DOHH2 (cell line): ENCODE results near the gene RAPGEF3.

Source experiments
- H3F3A ChIP-seq: fragments of 200-600 bp; sonication (generic), shearing (Covaris generic); 2 replicates; pipeline ENCODE4 v1.6.0; 2016; ENCODE audit warnings: antibody characterized with exemption, mild to moderate bottlenecking; ENCODE audit not compliant: control insufficient read depth, insufficient read depth
- H3K27ac ChIP-seq: fragments of 200-600 bp; sonication (generic); 2 replicates; pipeline ENCODE4 v1.5.1; 2014; ENCODE audit warnings: low read depth, mild to moderate bottlenecking, low read length, moderate library complexity
- H3K27me3 ChIP-seq: fragments of 200-600 bp; sonication (generic); 2 replicates; pipeline ENCODE4 v1.6.1; 2014; ENCODE audit warnings: mild to moderate bottlenecking, low read length, mixed read lengths; ENCODE audit not compliant: control insufficient read depth
- H3K36me3 ChIP-seq: fragments of 200-600 bp; sonication (generic); 2 replicates; pipeline ENCODE4 v1.6.1; 2014; ENCODE audit warnings: mild to moderate bottlenecking, low read length, moderate library complexity, mixed read lengths; ENCODE audit not compliant: control insufficient read depth
- H3K4me1 ChIP-seq: fragments of 200-600 bp; sonication (generic); 2 replicates; pipeline ENCODE4 v1.6.1; 2014; ENCODE audit warnings: mild to moderate bottlenecking, low read length, mixed read lengths; ENCODE audit not compliant: control insufficient read depth
- H3K4me2 ChIP-seq: fragments of 200-600 bp; sonication (generic); 2 replicates; pipeline ENCODE4 v1.6.0; 2014; ENCODE audit warnings: mild to moderate bottlenecking, low read length, moderate library complexity
- H3K4me3 ChIP-seq: fragments of 200-600 bp; sonication (generic); 2 replicates; pipeline ENCODE4 v1.5.1; 2014; ENCODE audit warnings: mild to moderate bottlenecking, low read length, mixed read lengths
- H3K79me2 ChIP-seq: fragments of 200-600 bp; sonication (generic); 2 replicates; pipeline ENCODE4 v1.6.1; 2014; ENCODE audit warnings: mild to moderate bottlenecking, low read length, mixed read lengths; ENCODE audit not compliant: control insufficient read depth
- H3K9me2 ChIP-seq: fragments of 200-600 bp; sonication (generic); replicated peaks from 2 replicates; pipeline ENCODE4 v1.6.1; 2014; ENCODE audit warnings: mild to moderate bottlenecking, low read length, mixed read lengths; ENCODE audit not compliant: control insufficient read depth
- H3K9me3 ChIP-seq: fragments of 200-600 bp; sonication (generic); 2 replicates; pipeline ENCODE4 v1.6.1; 2014; ENCODE audit warnings: antibody characterized with exemption, low read length, mixed read lengths; ENCODE audit not compliant: control insufficient read depth, insufficient read depth
- H4K20me1 ChIP-seq: fragments of 200-600 bp; sonication (generic); 2 replicates; pipeline ENCODE4 v1.6.0; 2014; ENCODE audit warnings: low read depth, mild to moderate bottlenecking, antibody characterized with exemption, low read length, moderate library complexity; ENCODE audit not compliant: control insufficient read depth, insufficient read depth
- CTCF ChIP-seq: fragments of 200-600 bp; sonication (generic); IDR thresholded peaks from one replicate; pipeline ENCODE4 v1.5.1; 2014; ENCODE audit warnings: antibody characterized with exemption, mild to moderate bottlenecking, low read depth, low read length; ENCODE audit not compliant: poor library complexity, severe bottlenecking
- EZH2phosphoT487 ChIP-seq: fragments of 200-600 bp; sonication (generic); IDR thresholded peaks from 2 replicates; pipeline ENCODE4 v1.6.1; 2017; ENCODE audit warnings: borderline replicate concordance, mild to moderate bottlenecking, antibody characterized with exemption, low read length, moderate library complexity, mixed read lengths

RAPGEF3 gene

DNA sequence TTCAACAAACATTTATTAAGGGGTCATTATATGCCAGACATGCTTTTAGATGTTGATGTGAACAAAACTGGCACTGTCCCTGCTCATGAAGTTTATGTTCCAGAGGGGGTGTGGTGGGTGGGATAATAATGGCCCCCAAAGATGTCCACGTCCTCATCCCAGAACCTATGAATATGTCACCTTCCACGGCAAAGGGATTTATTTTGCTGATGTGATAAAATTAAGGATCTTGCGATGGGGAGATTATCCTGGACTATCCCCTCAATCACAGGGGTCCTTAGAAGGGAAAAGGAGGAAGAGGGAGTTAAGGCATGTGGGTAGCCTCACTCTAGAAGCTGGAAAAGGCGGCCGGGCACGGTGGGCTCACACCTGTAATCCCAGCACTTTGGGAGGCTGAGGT lies 12.6 kb upstream of the RAPGEF3 start:
- Histone ChIP-seq H3K27me3 (peaks cover 26% of the 10 kb centered on the region), H3K9me3 (no peaks in the 10 kb centered on the region), H3K9me2 (no peaks in the 10 kb centered on the region), H3K79me2 (peaks cover 6% of the 10 kb centered on the region), H3K4me1 (peaks cover 27% of the 10 kb centered on the region), H3K27ac (no peak overlapping the region), H3F3A (no peaks in the 10 kb centered on the region), H3K36me3 (no peaks in the 10 kb centered on the region), H3K4me2 (no peak overlapping the region), H3K4me3 (no peak overlapping the region), H4K20me1 (no peaks in the 10 kb centered on the region)
- TF ChIP-seq EZH2phosphoT487 = no peak

- Histone ChIP-seq H4K20me1 (no peaks in the 10 kb centered on the region), H3K9me2 (no peaks in the 10 kb centered on the region), H3K79me2 (peaks cover 6% of the 10 kb centered on the region), H3K4me3 (no peak overlapping the region), H3K27ac (no peak overlapping the region), H3K36me3 (no peaks in the 10 kb centered on the region), H3K27me3 (peaks cover 26% of the 10 kb centered on the region), H3K4me1 (peaks cover 26% of the 10 kb centered on the region), H3K4me2 (no peak overlapping the region), H3F3A (no peaks in the 10 kb centered on the region), H3K9me3 (no peaks in the 10 kb centered on the region)
- no peak for TF ChIP-seq CTCF
- TF ChIP-seq EZH2phosphoT487 = no peak
Measured at GRCh38 chr12:47770086-47770726, 11.5 kb upstream of the RAPGEF3 start.

DNA sequence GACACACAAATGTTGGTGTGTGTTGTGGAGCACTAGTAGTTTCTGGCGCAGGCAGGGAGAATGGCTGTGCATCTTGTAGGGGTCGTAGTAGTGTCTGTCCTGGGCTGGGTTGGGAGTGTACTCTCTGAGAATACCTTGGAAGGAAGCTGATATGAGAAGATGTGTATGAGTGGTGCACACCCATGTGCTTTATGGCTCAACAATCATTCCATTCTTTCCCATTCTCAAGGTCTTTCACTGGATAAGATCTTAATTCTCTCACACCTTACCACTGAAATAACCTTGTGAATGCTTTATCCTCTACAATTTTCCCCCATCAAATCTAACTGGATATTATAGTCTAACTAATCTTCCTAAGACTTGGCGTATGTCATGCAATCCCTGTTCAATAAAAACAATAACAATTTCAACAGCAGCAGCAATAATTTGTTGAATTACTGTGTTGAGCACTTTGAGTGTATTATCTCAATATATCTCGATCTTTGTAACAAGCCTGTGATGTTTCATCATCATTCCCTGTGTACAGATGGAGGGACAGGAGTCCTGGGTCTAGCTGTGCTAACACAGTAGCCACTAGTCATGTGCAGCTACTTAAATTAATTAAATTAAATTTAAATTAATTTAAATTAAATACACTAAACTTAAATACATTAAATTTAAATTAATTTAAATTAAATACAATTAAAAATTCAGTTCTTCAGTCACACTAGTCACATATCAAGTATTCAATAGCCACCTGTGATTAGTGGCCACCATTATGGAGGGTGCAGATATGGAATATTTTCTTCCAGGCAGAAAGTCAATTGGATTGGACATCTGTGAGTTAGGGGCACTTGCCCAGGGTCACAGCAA lies 10.8 kb upstream of the RAPGEF3 start:
- Histone ChIP-seq H3K79me2 (peaks cover 6% of the 10 kb centered on the region), H3K9me2 (no peaks in the 10 kb centered on the region), H3K4me2 (no peak overlapping the region), H3K36me3 (no peaks in the 10 kb centered on the region), H3F3A (no peaks in the 10 kb centered on the region), H3K4me1 (peaks cover 19% of the 10 kb centered on the region), H3K4me3 (no peak overlapping the region), H4K20me1 (no peaks in the 10 kb centered on the region), H3K9me3 (no peaks in the 10 kb centered on the region), H3K27ac (no peak overlapping the region), H3K27me3 (peaks cover 26% of the 10 kb centered on the region)
- TF ChIP-seq CTCF (no peak), EZH2phosphoT487 (no peak)

DNA sequence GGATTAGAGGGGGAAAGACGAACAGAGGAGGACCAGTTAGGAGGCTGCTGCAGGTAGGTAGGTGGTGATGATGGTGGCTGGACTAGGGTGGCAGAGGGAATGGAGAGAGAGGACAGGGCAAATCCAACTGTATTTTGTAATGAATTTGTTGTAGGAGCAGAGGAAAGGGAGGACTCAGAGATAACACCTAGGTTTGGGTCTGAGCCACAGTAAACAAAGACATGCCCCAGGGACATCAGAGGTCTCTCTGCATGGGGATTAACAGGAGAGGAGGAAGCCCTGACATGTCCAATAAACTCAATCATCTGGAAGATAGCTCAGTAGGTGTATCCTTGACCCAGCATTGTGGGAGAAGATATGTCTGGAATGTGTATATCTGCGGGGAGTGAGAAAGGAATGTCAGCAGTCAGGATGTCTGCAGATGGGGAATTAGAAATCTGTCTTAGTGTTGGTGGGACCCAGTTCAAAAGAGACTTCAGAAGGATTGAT lies 9.7 kb upstream of the RAPGEF3 start:
- no peaks in the 10 kb centered on the region for H3F3A ChIP-seq
- no peak overlapping the region for H3K4me3 ChIP-seq
- no peaks in the 10 kb centered on the region for H4K20me1 ChIP-seq
- H3K79me2 ChIP-seq = no peaks in the 10 kb centered on the region
- no peak overlapping the region for H3K27ac ChIP-seq
- peaks cover 21% of the 10 kb centered on the region for H3K4me1 ChIP-seq
- H3K27me3 ChIP-seq = peaks cover 26% of the 10 kb centered on the region
- no peak for TF ChIP-seq CTCF
- TF ChIP-seq EZH2phosphoT487 = no peak
- H3K36me3 ChIP-seq = no peaks in the 10 kb centered on the region
- no peaks in the 10 kb centered on the region for H3K9me3 ChIP-seq
- no peaks in the 10 kb centered on the region for H3K9me2 ChIP-seq
- H3K4me2 ChIP-seq = no peak overlapping the region
